A673 (cell line): ENCODE results near the gene CLDN5. TPM values are rescaled to one million over a fixed set of nuclear protein-coding genes. Genes with fewer than 3 reads are reported as not detected.

Experiments used
- BruUV-seq: library from RNA; stranded (reverse); fragments of 400-500 nt; replicated peaks from 2 replicates; lab custom pipeline; 2021; lab: Mats Ljungman, UMichigan
- CTCF ChIA-PET: fragments of 300-600 bp; sonication (Branson Sonifier 250); formaldehyde crosslinking; loops from one replicate; lab custom pipeline; 2022; ENCODE audit warnings: antibody characterized with exemption; lab: Charles Lee
- POLR2A ChIA-PET: fragments of 300-600 bp; sonication (Branson Sonifier 250); formaldehyde crosslinking; loops from one replicate; lab custom pipeline; 2022; ENCODE audit warnings: antibody characterized with exemption; ENCODE audit not compliant: low non-redundant PET; lab: Charles Lee
- DNase-seq: peaks from one replicate; pipeline ENCODE4 v3.0.0-alpha.2; 2015; ENCODE audit warnings: low spot score
- H3K27ac ChIP-seq: fragments of 200-600 bp; sonication (generic); 2 replicates; pipeline ENCODE4 v1.5.1; 2016; ENCODE audit warnings: mixed run types, low read depth, mild to moderate bottlenecking, mixed read lengths, antibody characterized with exemption, low read length; ENCODE audit not compliant: poor library complexity, severe bottlenecking
- H3K27me3 ChIP-seq: fragments of 200-600 bp; sonication (generic); replicated peaks from 2 replicates; pipeline ENCODE4 v1.6.1; 2017; ENCODE audit warnings: mixed run types, low read depth, mild to moderate bottlenecking, mixed read lengths, antibody characterized with exemption, low read length; ENCODE audit not compliant: insufficient read depth, poor library complexity
- H3K36me3 ChIP-seq: fragments of 200-600 bp; sonication (generic); 2 replicates; pipeline ENCODE4 v1.6.1; 2016; ENCODE audit warnings: mixed run types, mild to moderate bottlenecking, mixed read lengths, antibody characterized with exemption, low read length; ENCODE audit not compliant: insufficient read depth, poor library complexity, severe bottlenecking
- H3K4me1 ChIP-seq: fragments of 200-600 bp; sonication (generic); 2 replicates; pipeline ENCODE4 v1.6.1; 2017; ENCODE audit warnings: mixed run types, mild to moderate bottlenecking, mixed read lengths, antibody characterized with exemption, low read length; ENCODE audit not compliant: insufficient read depth, poor library complexity, severe bottlenecking
- H3K4me3 ChIP-seq: fragments of 200-600 bp; sonication (generic); 2 replicates; pipeline ENCODE4 v1.5.1; 2016; ENCODE audit warnings: low read depth, mixed run types, mild to moderate bottlenecking, mixed read lengths, low read length; ENCODE audit not compliant: poor library complexity, severe bottlenecking
- H3K9me3 ChIP-seq: fragments of 200-600 bp; sonication (generic); 2 replicates; pipeline ENCODE4 v1.6.1; 2016; ENCODE audit warnings: mixed run types, low read depth, mild to moderate bottlenecking, mixed read lengths, antibody characterized with exemption, low read length; ENCODE audit not compliant: poor library complexity, severe bottlenecking
- CTCF ChIP-seq: fragments of 300-800, 200-600 bp; sonication (generic); conservative IDR thresholded peaks from 2 replicates; pipeline ENCODE4 v1.5.1; 2017; ENCODE audit warnings: low read depth, mild to moderate bottlenecking, antibody characterized with exemption, low read length, moderate library complexity, mixed read lengths
- EZH2 ChIP-seq: fragments of 200-600 bp; sonication (generic); IDR thresholded peaks from 2 replicates; pipeline ENCODE4 v1.6.1; 2017; ENCODE audit warnings: borderline replicate concordance, low read depth, mild to moderate bottlenecking, mixed read lengths, antibody characterized with exemption, low read length; ENCODE audit not compliant: poor library complexity, severe bottlenecking
- intact Hi-C: fragments of 100-400 bp; cut with micrococcal nuclease; formaldehyde crosslinking; loops from one replicate; pipeline ENCODE4 v1.10.0; 2022; ENCODE audit not compliant: unreplicated experiment
- total RNA-seq: library from RNA; stranded (reverse); gene quantifications from 2 replicates; pipeline ENCODE4 v1.2.3, GENCODE V29; 2021

The CLDN5 gene
- total RNA-seq, 1 experiment from 2014 or later: 0.21 TPM

- H3K27me3 ChIP-seq: no peaks in the 10 kb centered on the region
- intact Hi-C loops: no loop called here
- TF ChIP-seq EZH2 (no peak), CTCF (no peak)
- no peak overlapping the region for H3K4me3 ChIP-seq
- no peak overlapping the region for H3K27ac ChIP-seq
- no peaks in the 10 kb centered on the region for H3K4me1 ChIP-seq
- no TSS peak for BruUV-seq
- no peaks in the 10 kb centered on the region for H3K9me3 ChIP-seq
- no peaks in the 10 kb centered on the region for H3K36me3 ChIP-seq
- no peak for DNase-seq
- CTCF ChIA-PET: no interaction called here
- POLR2A ChIA-PET: no interaction called here
Measured at GRCh38 chr22:19543970-19544708, 19.9 kb upstream of the CLDN5 start.

DNA sequence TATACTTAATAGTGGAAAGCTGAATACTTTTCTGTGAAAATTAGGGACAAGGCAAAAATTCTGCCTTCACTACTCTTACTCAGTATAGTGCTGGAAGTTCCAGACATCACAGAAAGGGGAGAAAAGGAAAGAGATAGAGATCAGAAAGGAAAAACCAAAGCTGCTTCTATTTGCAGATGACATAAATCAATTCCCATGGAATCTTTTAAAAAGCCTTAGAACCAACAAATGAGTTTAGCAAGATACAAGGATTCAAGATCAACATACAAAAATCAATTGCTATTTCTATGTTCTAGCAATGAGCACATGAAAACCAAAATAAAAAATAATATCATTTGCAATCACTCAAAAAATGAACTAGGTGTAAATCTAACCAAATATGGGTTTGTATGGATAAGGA is 16.2 kb upstream of the CLDN5 start:
- no TSS peak for BruUV-seq
- intact Hi-C loops: no loop called here
- Histone ChIP-seq H3K4me1 (no peaks in the 10 kb centered on the region), H3K9me3 (no peaks in the 10 kb centered on the region), H3K27ac (no peak overlapping the region), H3K36me3 (no peaks in the 10 kb centered on the region), H3K4me3 (no peak overlapping the region), H3K27me3 (no peaks in the 10 kb centered on the region)
- TF ChIP-seq EZH2 (no peak), CTCF (no peak)
- DNase-seq: no peak
- ChIA-PET CTCF (no interaction called here), POLR2A (no interaction called here)

- Histone ChIP-seq H3K4me3 (no peak overlapping the region), H3K27ac (no peak overlapping the region), H3K27me3 (no peaks in the 10 kb centered on the region), H3K4me1 (no peaks in the 10 kb centered on the region), H3K36me3 (no peaks in the 10 kb centered on the region), H3K9me3 (no peaks in the 10 kb centered on the region)
- TF ChIP-seq EZH2 (no peak), CTCF (no peak)
- ChIA-PET CTCF (no interaction called here), POLR2A (no interaction called here)
- BruUV-seq: no TSS peak
- intact Hi-C loops: no loop called here
- DNase-seq: no peak
Measured at GRCh38 chr22:19537941-19538488, 13.8 kb upstream of the CLDN5 start.
